ENCODE measurements around the gene MTCL1. TPM values are rescaled to one million over a fixed set of nuclear protein-coding genes. Genes with fewer than 3 reads are reported as not detected.

The MTCL1 gene
- total RNA-seq, 1 experiment from 2014 or later, result 11.2 TPM

GRCh38 chr18:8667846-8668245 is 37.5 kb upstream of the MTCL1 start:
- DNase-seq (ENCODE audit: low spot score), result no peak
- POLR2A ChIA-PET (ENCODE audit: low non-redundant PET), result no interaction called here
- no peaks in the 10 kb centered on the region for H3K9me3 ChIP-seq (ENCODE audit: low read depth, low read length, poor library complexity, severe bottlenecking)
- no peak overlapping the region for H3K4me3 ChIP-seq (ENCODE audit: low read depth, low read length, poor library complexity, severe bottlenecking)
- H3K4me1 ChIP-seq (ENCODE audit: insufficient read depth, low read length, poor library complexity, severe bottlenecking), result no peaks in the 10 kb centered on the region
- H3K27ac ChIP-seq (ENCODE audit: low read depth, low read length, poor library complexity, severe bottlenecking), result no peak overlapping the region
- no peaks in the 10 kb centered on the region for H3K27me3 ChIP-seq (replicated peaks; ENCODE audit: insufficient read depth, low read depth, low read length, poor library complexity)
- no peaks in the 10 kb centered on the region for H3K36me3 ChIP-seq (ENCODE audit: insufficient read depth, low read length, poor library complexity, severe bottlenecking)
- no TSS peak for BruUV-seq (replicated peaks)
- intact Hi-C loops (cut with micrococcal nuclease; ENCODE audit: unreplicated experiment), result no loop called here
- TF ChIP-seq CTCF (conservative IDR thresholded peaks at IDR 0.05; ENCODE audit: low read depth, low read length) (no peak), EZH2 (IDR thresholded peaks at IDR 0.05; ENCODE audit: borderline replicate concordance, low read depth, low read length, poor library complexity, severe bottlenecking) (no peak)
- CTCF ChIA-PET, result no interaction called here

GRCh38 chr18:8668381-8668780 is 37.0 kb upstream of the MTCL1 start:
- TF ChIP-seq CTCF (conservative IDR thresholded peaks at IDR 0.05; ENCODE audit: low read depth, low read length), result no peak
- TF ChIP-seq EZH2 (IDR thresholded peaks at IDR 0.05; ENCODE audit: borderline replicate concordance, low read depth, low read length, poor library complexity, severe bottlenecking), result no peak
- no TSS peak for BruUV-seq (replicated peaks)

GRCh38 chr18:8669571-8669970 is 35.8 kb upstream of the MTCL1 start:
- Histone ChIP-seq H3K27me3 (replicated peaks; ENCODE audit: insufficient read depth, low read depth, low read length, poor library complexity) (no peaks in the 10 kb centered on the region), H3K4me1 (ENCODE audit: insufficient read depth, low read length, poor library complexity, severe bottlenecking) (no peaks in the 10 kb centered on the region), H3K27ac (ENCODE audit: low read depth, low read length, poor library complexity, severe bottlenecking) (no peak overlapping the region), H3K4me3 (ENCODE audit: low read depth, low read length, poor library complexity, severe bottlenecking) (no peak overlapping the region), H3K9me3 (ENCODE audit: low read depth, low read length, poor library complexity, severe bottlenecking) (no peaks in the 10 kb centered on the region), H3K36me3 (ENCODE audit: insufficient read depth, low read length, poor library complexity, severe bottlenecking) (no peaks in the 10 kb centered on the region)
- no peak for DNase-seq (ENCODE audit: low spot score)
- intact Hi-C loops (cut with micrococcal nuclease; ENCODE audit: unreplicated experiment), result no loop called here
- no TSS peak for BruUV-seq (replicated peaks)
- ChIA-PET POLR2A (ENCODE audit: low non-redundant PET) (no interaction called here), CTCF (no interaction called here)
- no peak for TF ChIP-seq EZH2 (IDR thresholded peaks at IDR 0.05; ENCODE audit: borderline replicate concordance, low read depth, low read length, poor library complexity, severe bottlenecking)
- TF ChIP-seq CTCF (conservative IDR thresholded peaks at IDR 0.05; ENCODE audit: low read depth, low read length), result no peak

More at GRCh38 chr18:8668381-8668780, 37.0 kb upstream of the MTCL1 start:
- intact Hi-C loops (cut with micrococcal nuclease; ENCODE audit: unreplicated experiment), result no loop called here
- no peak for DNase-seq (ENCODE audit: low spot score)
- Histone ChIP-seq H3K27ac (ENCODE audit: low read depth, low read length, poor library complexity, severe bottlenecking) (no peak overlapping the region), H3K4me3 (ENCODE audit: low read depth, low read length, poor library complexity, severe bottlenecking) (no peak overlapping the region), H3K4me1 (ENCODE audit: insufficient read depth, low read length, poor library complexity, severe bottlenecking) (no peaks in the 10 kb centered on the region), H3K9me3 (ENCODE audit: low read depth, low read length, poor library complexity, severe bottlenecking) (no peaks in the 10 kb centered on the region), H3K36me3 (ENCODE audit: insufficient read depth, low read length, poor library complexity, severe bottlenecking) (no peaks in the 10 kb centered on the region), H3K27me3 (replicated peaks; ENCODE audit: insufficient read depth, low read depth, low read length, poor library complexity) (no peaks in the 10 kb centered on the region)
- ChIA-PET POLR2A (ENCODE audit: low non-redundant PET) (no interaction called here), CTCF (no interaction called here)

All from A673 (cell line).